ENCODE measurements around the gene APMAP.

Gene APMAP

GRCh38 chr20:24965065-24965919, 27.3 kb downstream of the APMAP start:
- no peak overlapping the region for H3K4me3 ChIP-seq
- no peak for TF ChIP-seq CTCF (IDR thresholded peaks at IDR 0.05)
- no peak for DNase-seq (ENCODE audit: low spot score)
- H3K27ac ChIP-seq: no peak overlapping the region

- DNase-seq (ENCODE audit: low spot score): no peak
- H3K27ac ChIP-seq: no peak overlapping the region
These were observed 28.1 kb downstream of the APMAP start for GRCh38 chr20:24964506-24964840.

GRCh38 chr20:24963672-24964505, 28.7 kb downstream of the APMAP start:
- DNase-seq (ENCODE audit: low spot score): no peak
- Histone ChIP-seq H3K4me3 (no peak overlapping the region), H3K27ac (no peak overlapping the region)
- TF ChIP-seq CTCF (IDR thresholded peaks at IDR 0.05): no peak

More at GRCh38 chr20:24964506-24964840, 28.1 kb downstream of the APMAP start:
- H3K4me3 ChIP-seq: no peak overlapping the region
- no peak for TF ChIP-seq CTCF (IDR thresholded peaks at IDR 0.05)

GRCh38 chr20:24962510-24962909, 30.0 kb downstream of the APMAP start:
- Histone ChIP-seq H3K4me3 (no peak overlapping the region), H3K27ac (no peak overlapping the region)
- no peak for TF ChIP-seq CTCF (IDR thresholded peaks at IDR 0.05)
- no peak for DNase-seq (ENCODE audit: low spot score)

- no peak for DNase-seq (ENCODE audit: low spot score)
- Histone ChIP-seq H3K27ac (no peak overlapping the region), H3K4me3 (no peak overlapping the region)
- no peak for TF ChIP-seq CTCF (IDR thresholded peaks at IDR 0.05)
These were observed 30.4 kb downstream of the APMAP start for GRCh38 chr20:24962182-24962492.

- no peak overlapping the region for H3K27ac ChIP-seq
- DNase-seq (ENCODE audit: low spot score): no peak
- TF ChIP-seq CTCF (IDR thresholded peaks at IDR 0.05): no peak
These were observed 31.0 kb downstream of the APMAP start for GRCh38 chr20:24961384-24962181.

More at GRCh38 chr20:24961384-24962181, 31.0 kb downstream of the APMAP start:
- H3K4me3 ChIP-seq: no peak overlapping the region

All from coronary artery (tissue), 2 donors.